ENCODE results near the gene TTC34. TPM values are rescaled to one million over a fixed set of nuclear protein-coding genes. Genes with fewer than 3 reads are reported as not detected.

TTC34 gene
- total RNA-seq, 4 donors from 2014 or later, result 0.04 to 0.19 (median 0.15) TPM; not detected in 1

DNA sequence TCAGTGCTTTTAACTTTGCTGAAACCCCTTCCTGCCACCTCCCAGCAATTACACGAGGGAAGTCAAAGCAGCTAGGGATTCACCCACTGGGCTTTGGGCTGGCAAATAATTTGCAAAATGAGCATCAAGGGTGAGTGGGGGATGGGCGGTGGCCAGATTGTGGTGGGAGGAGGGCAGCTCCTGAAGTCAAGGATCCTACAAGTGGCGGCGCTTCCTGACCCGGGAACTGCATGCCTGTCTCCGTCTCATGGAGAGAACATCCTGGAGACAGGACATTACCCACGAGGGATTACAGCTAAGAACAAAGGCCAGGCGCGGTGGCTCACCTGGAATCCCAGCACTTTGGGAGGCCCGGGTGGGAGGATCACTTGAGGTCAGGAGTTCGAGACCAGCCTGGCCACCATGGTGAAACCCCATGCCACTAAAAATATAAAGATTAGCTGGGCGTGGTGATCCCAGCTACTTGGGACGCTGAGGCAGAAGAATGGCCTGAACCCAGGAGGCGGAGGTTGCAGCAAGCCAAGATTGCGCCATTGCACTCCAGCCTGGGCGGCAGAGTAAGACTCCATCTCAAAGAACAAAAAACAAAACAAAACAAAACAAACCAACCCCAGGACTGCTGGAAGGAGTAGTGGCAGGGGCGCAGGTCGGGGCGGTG, 12.9 kb downstream of the TTC34 start:
- Histone ChIP-seq H3K4me1 (peaks cover 0 to 12% (median 0%) of the 10 kb centered on the region in 3 donors), H3K4me3 (no peak overlapping the region), H3K27ac (no peak overlapping the region), H3K27me3 (peaks cover 0 to 88% (median 4%) of the 10 kb centered on the region in 4 donors), H3K36me3 (no peaks in the 10 kb centered on the region), H3K9me3 (peaks cover 0 to 17% (median 11%) of the 10 kb centered on the region in 3 donors)
- DNase-seq, result no peak
- 56 to 57% methylated on average over 14 to 17 of the region's 19 CpGs for WGBS, 2 donors
- intact Hi-C loops (cut with DNase I), result no loop called here
- no peak for TF ChIP-seq POLR2A (IDR thresholded peaks at IDR 0.05)
- TF ChIP-seq, protein P1, sequence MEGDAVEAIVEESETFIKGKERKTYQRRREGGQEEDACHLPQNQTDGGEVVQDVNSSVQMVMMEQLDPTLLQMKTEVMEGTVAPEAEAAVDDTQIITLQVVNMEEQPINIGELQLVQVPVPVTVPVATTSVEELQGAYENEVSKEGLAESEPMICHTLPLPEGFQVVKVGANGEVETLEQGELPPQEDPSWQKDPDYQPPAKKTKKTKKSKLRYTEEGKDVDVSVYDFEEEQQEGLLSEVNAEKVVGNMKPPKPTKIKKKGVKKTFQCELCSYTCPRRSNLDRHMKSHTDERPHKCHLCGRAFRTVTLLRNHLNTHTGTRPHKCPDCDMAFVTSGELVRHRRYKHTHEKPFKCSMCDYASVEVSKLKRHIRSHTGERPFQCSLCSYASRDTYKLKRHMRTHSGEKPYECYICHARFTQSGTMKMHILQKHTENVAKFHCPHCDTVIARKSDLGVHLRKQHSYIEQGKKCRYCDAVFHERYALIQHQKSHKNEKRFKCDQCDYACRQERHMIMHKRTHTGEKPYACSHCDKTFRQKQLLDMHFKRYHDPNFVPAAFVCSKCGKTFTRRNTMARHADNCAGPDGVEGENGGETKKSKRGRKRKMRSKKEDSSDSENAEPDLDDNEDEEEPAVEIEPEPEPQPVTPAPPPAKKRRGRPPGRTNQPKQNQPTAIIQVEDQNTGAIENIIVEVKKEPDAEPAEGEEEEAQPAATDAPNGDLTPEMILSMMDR (IDR thresholded peaks at IDR 0.05), result no peak

DNA sequence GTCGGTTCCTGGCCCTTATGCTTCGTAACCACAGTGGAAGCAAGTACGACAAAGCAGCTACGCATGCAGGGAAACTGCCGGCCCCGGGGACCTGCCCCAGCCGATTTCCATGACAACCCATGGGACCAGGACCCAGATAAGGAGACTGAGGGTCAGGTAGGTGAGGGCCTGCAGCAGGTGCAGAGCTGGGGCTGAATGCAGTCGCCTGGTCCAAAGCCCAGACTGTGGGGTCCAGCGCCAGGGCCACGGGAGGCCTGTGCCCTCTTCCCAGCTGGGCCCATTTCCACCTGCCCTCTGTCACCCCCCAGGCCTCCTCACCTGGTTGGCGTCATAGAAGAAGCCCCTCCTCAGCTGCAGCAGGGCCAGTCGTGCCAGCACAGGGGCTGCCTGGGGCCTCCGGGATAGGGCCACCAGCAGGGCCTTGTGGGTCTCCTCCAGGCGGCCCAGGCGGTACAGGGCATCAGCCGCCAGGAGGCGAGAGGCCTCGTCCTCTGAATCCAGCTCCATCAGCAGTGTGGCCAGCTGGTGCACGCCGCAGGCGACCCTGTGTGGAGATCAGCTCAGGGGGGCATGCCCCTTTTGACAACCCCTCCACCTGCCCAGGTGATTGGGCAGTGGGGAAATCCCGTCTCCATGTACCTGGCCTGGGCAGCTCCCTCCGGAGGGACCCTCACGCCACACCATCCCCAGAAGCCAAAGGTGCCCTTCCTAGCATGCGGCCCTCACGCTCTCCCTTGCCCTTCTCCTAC, 14.2 kb downstream of the TTC34 start:
- WGBS, 2 donors, result 72% methylated on average over 12 of the region's 26 CpGs; no CpG with 5 or more reads in 1 of the 2 donors
- no peak for TF ChIP-seq POLR2A (IDR thresholded peaks at IDR 0.05)
- TF ChIP-seq, protein P1 (IDR thresholded peaks at IDR 0.05), result no peak
- Histone ChIP-seq H3K4me3 (no peak overlapping the region), H3K4me1 (peaks cover 0 to 12% (median 0%) of the 10 kb centered on the region in 3 donors), H3K27me3 (peaks cover 0 to 89% (median 4%) of the 10 kb centered on the region in 4 donors), H3K9me3 (peaks cover 0 to 8% (median 4%) of the 10 kb centered on the region in 3 donors), H3K27ac (no peak overlapping the region), H3K36me3 (no peaks in the 10 kb centered on the region)
- intact Hi-C loops (cut with DNase I), result no loop called here
- no peak for DNase-seq

DNA sequence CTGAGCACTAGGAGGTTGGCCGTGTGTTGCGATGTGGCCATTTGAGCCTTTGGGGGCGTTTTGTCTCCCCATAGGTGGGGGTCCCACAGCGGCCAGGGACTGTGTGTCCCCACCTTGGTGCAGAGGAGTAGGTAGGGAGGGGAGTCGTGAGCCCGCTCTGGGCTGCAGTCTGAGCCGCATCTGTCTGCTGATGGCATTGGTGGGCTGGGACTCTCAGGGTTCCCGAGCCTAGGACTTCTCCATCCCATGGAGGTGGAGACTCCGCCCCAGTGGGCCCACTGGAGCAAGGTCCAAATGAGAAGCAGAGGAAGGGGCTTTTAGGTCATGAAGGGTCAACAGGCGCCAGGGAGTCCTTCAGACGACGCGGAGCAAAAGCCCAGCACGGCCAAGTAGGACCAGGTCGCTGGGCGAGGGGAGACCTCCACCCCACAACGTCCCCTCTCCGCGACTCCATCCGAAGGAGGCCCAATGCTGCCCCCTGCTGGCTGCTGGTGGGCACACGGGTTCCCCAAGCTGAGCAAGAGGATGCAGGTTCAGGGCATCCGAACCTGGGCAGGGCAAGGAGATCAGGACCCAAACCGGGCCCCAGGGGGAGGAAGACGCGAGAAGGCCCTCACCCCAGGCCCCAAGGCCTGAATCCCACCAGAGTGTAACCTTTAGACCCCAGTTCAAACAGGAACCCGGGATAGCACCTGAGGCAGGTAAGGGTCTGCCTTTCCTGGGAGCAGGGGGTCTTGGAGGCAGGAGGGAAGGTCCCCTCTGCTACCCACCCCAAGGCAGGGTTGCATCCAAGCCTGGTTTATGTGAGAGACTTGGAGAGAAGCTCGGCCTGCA, 14.9 kb downstream of the TTC34 start:
- Histone ChIP-seq H3K4me3 (no peak overlapping the region), H3K9me3 (peaks cover 0 to 5% (median 4%) of the 10 kb centered on the region in 3 donors), H3K36me3 (no peaks in the 10 kb centered on the region), H3K27me3 (peaks cover 0 to 81% (median 4%) of the 10 kb centered on the region in 4 donors), H3K4me1 (peaks cover 0 to 12% (median 0%) of the 10 kb centered on the region in 3 donors), H3K27ac (no peak overlapping the region)
- intact Hi-C loops (cut with DNase I), result no loop called here
- TF ChIP-seq, protein P1 (IDR thresholded peaks at IDR 0.05), result peak; percentile 46 to 68 (median 56)
- TF ChIP-seq POLR2A (IDR thresholded peaks at IDR 0.05), result no peak
- DNase-seq, result no peak
- 65 to 67% methylated on average over 5 to 8 of the region's 27 CpGs for WGBS, 2 donors

GRCh38 chr1:2785631-2786328, 15.7 kb downstream of the TTC34 start:
- Histone ChIP-seq H3K27me3 (peaks cover 0 to 77% (median 4%) of the 10 kb centered on the region in 4 donors), H3K27ac (no peak overlapping the region), H3K4me3 (no peak overlapping the region), H3K4me1 (peaks cover 0 to 12% (median 0%) of the 10 kb centered on the region in 3 donors), H3K36me3 (no peaks in the 10 kb centered on the region), H3K9me3 (peaks cover 0 to 13% (median 8%) of the 10 kb centered on the region in 3 donors)
- TF ChIP-seq POLR2A (IDR thresholded peaks at IDR 0.05), result no peak
- TF ChIP-seq, protein P1 (IDR thresholded peaks at IDR 0.05), result no peak
- no peak for DNase-seq
- WGBS, 2 donors, result 86 to 88% methylated on average over 6 to 10 of the region's 23 CpGs
- intact Hi-C loops (cut with DNase I), result no loop called here

Measured in esophagus squamous epithelium (tissue), 5 donors.